HepG2 (cell line): ENCODE data around the gene SLC7A10. TPM values are rescaled to one million over a fixed set of nuclear protein-coding genes. Genes with fewer than 3 reads are reported as not detected.

ENCODE experiments used
- ATAC-seq: fragments of 200-7000 bp; cut with Tn5 transposase; 3 replicates; pipeline ENCODE4 v1.9.1; 2020; ENCODE audit warnings: mild to moderate bottlenecking, moderate library complexity
- BruUV-seq: library from RNA; stranded (reverse); fragments of 400-500 nt; replicated peaks from 2 replicates; lab custom pipeline; 2021; lab: Mats Ljungman, UMichigan
- CTCF ChIA-PET: fragments of 300-600 bp; formaldehyde crosslinking; extraction: SDS; loops from one replicate; lab custom pipeline; 2021; ENCODE audit warnings: low total read pairs, inconsistent platforms, low intra/inter-chr PET ratio; lab: Yijun Ruan, JAX
- POLR2A ChIA-PET: fragments of 350-600 bp; sonication (Branson Sonifier 250); formaldehyde crosslinking; loops from one replicate; lab custom pipeline; 2020; ENCODE audit warnings: antibody characterized with exemption, inconsistent platforms; lab: Yijun Ruan, JAX
- DNase-seq: peaks from one replicate; pipeline ENCODE4 v3.0.0-alpha.2; 2015; ENCODE audit warnings: low spot score
- FAIRE-seq: peaks from 3 replicates; lab custom pipeline; 2011; peaks lifted over from hg19 to GRCh38; lab: Jason Lieb, UNC
- H2AFZ ChIP-seq: one replicate; pipeline ENCODE4 v1.6.1; 2011; ENCODE audit warnings: low read length, inconsistent platforms
- H3K27ac ChIP-seq: fragments of 300-600 bp; 3 replicates; pipeline ENCODE4 v1.8.0; 2011; ENCODE audit warnings: mixed run types, mild to moderate bottlenecking, mixed read lengths, low read length, inconsistent platforms; ENCODE audit not compliant: insufficient read depth; ENCODE audit errors: extremely low read length
- H3K27me3 ChIP-seq, 2 experiments: fragments of 200-600 bp in 1 of 2; 2 replicates in 1 of 2; 3 replicates in 1 of 2; pipeline versions ENCODE4 v1.6.0 to v1.8.0; 2011; ENCODE audit warnings: low read length in 2 of 2, mild to moderate bottlenecking in 2 of 2, moderate library complexity in 2 of 2, inconsistent platforms in 1 of 2; ENCODE audit not compliant: insufficient read depth in 2 of 2, control insufficient read depth in 1 of 2
- H3K36me3 ChIP-seq, 2 experiments: fragments of 200-600 bp in 1 of 2; replicated peaks in 1 of 2; 2 replicates in 1 of 2; 3 replicates in 1 of 2; pipeline versions ENCODE4 v1.5.1 to v1.8.0; 2011; ENCODE audit warnings: low read length in 2 of 2, inconsistent platforms in 1 of 2; ENCODE audit not compliant: insufficient read depth in 2 of 2, control insufficient read depth in 1 of 2
- H3K4me1 ChIP-seq: 2 replicates; pipeline ENCODE4 v1.5.1; 2012; ENCODE audit warnings: low read length, inconsistent platforms; ENCODE audit not compliant: insufficient read depth
- H3K4me2 ChIP-seq: 2 replicates; pipeline ENCODE4 v1.6.0; 2011; ENCODE audit warnings: low read depth, low read length, inconsistent platforms
- H3K4me3 ChIP-seq, 3 experiments: fragments of 200-600 bp in 1 of 3; sonication (generic), shearing (Covaris generic) in 1 of 3; replicated peaks in 1 of 3; 2 replicates each; pipeline ENCODE4 v1.5.1; 2011 to 2016; ENCODE audit warnings: low read length in 3 of 3, inconsistent platforms in 2 of 3, low read depth in 2 of 3, mild to moderate bottlenecking in 2 of 3, control low read depth in 1 of 3, mixed read lengths in 1 of 3; ENCODE audit not compliant: insufficient read depth in 1 of 3
- H3K79me2 ChIP-seq: one replicate; pipeline ENCODE4 v1.6.1; 2011; ENCODE audit warnings: low read length, inconsistent platforms; ENCODE audit not compliant: insufficient read depth
- H3K9ac ChIP-seq: 2 replicates; pipeline ENCODE4 v1.6.0; 2011; ENCODE audit warnings: mild to moderate bottlenecking, low read depth, low read length, inconsistent platforms; ENCODE audit not compliant: insufficient read depth
- H3K9me3 ChIP-seq: 2 replicates; pipeline ENCODE4 v1.5.1; 2012; ENCODE audit warnings: mild to moderate bottlenecking, low read length
- H4K20me1 ChIP-seq: 2 replicates; pipeline ENCODE4 v1.6.0; 2011; ENCODE audit warnings: inconsistent platforms, mild to moderate bottlenecking, low read length, moderate library complexity; ENCODE audit not compliant: insufficient read depth
- EEA1 ChIP-seq: sonication (generic); formaldehyde crosslinking; IDR thresholded peaks from 2 replicates; pipeline ENCODE4 v1.5.1; 2020; ENCODE audit warnings: mild to moderate bottlenecking, missing genetic modification reagents, borderline replicate concordance
- NR3C1 ChIP-seq: sonication (generic); formaldehyde crosslinking; IDR thresholded peaks from 2 replicates; pipeline ENCODE4 v1.4.0; 2020; ENCODE audit warnings: missing genetic modification reagents
- PTBP1 ChIP-seq: fragments of 200-400 bp; formaldehyde crosslinking; IDR thresholded peaks from 2 replicates; pipeline ENCODE4 v1.6.1; 2018; ENCODE audit warnings: low read length, low read depth; ENCODE audit not compliant: poor library complexity, severe bottlenecking
- RBAK ChIP-seq: sonication (generic); formaldehyde crosslinking; IDR thresholded peaks from 2 replicates; pipeline ENCODE4 v1.5.1; 2020; ENCODE audit warnings: mild to moderate bottlenecking, missing genetic modification reagents
- RFXANK ChIP-seq: IDR thresholded peaks from 2 replicates; pipeline ENCODE4 v1.6.1; 2016
- ZNF317 ChIP-seq: sonication (generic); formaldehyde crosslinking; IDR thresholded peaks from 2 replicates; pipeline ENCODE4 v1.5.0; 2020; ENCODE audit warnings: mild to moderate bottlenecking, missing genetic modification reagents
- ZNF530 ChIP-seq: sonication (generic); formaldehyde crosslinking; IDR thresholded peaks from 2 replicates; pipeline ENCODE4 v1.5.0; 2020; ENCODE audit warnings: low read depth, mild to moderate bottlenecking, missing genetic modification reagents
- ZNF577 ChIP-seq: sonication (generic); formaldehyde crosslinking; IDR thresholded peaks from 2 replicates; pipeline ENCODE4 v1.4.0; 2020; ENCODE audit warnings: mild to moderate bottlenecking, low read depth, missing genetic modification reagents, borderline replicate concordance
- WGBS: methylation state at CpG from one replicate; pipeline ENCODE4 v1.1.6; 2017; ENCODE audit warnings: low lambda C conversion rate; 5-methylcytosine and 5-hydroxymethylcytosine counted together
- in situ Hi-C: cut with HindIII; loops from 2 replicates; pipeline ENCODE4 v1.10.0; 2017; ENCODE audit warnings: low pct_unique_long_range_greater_than_20kb; ENCODE audit not compliant: extremely low pct_ligation_motif_present
- intact Hi-C: fragments of 100-400 bp; cut with micrococcal nuclease; formaldehyde crosslinking; loops from one replicate; pipeline ENCODE4 v1.10.0; 2022; ENCODE audit not compliant: unreplicated experiment
- polyA plus RNA-seq, 8 experiments: library from polyadenylated mRNA; depleted of rRNA in 3 of 8; stranded (reverse) in 7 of 8; unstranded in 1 of 8; fragments of >200 nt; fragmentation: Illumina TruSeq in 4 of 8; extraction: Trizol in 4 of 8; gene quantifications; 2 replicates each; pipeline versions ENCODE4 v1.2.1 to v1.2.3, GENCODE V29; 2011 to 2016; ENCODE audit warnings: low read depth in 4 of 8, missing spikeins in 1 of 8, mixed read lengths in 1 of 8; ENCODE audit not compliant: insufficient read depth in 1 of 8
- total RNA-seq, 5 experiments: library from RNA; depleted of rRNA; stranded (reverse); fragments of >200 nt; fragmentation: Illumina TruSeq; extraction: Trizol; gene quantifications; 2 replicates each; pipeline ENCODE4 v1.2.3, GENCODE V29; 2016; ENCODE audit warnings: low read depth in 1 of 5
- TF ChIP-seq, protein P1 (sequence below): sonication (generic); formaldehyde crosslinking; IDR thresholded peaks from 2 replicates; pipeline ENCODE4 v1.9.0; 2021; ENCODE audit warnings: mild to moderate bottlenecking, missing genetic modification reagents
- TF ChIP-seq, protein P2 (sequence below): sonication (generic); formaldehyde crosslinking; IDR thresholded peaks from 2 replicates; pipeline ENCODE4 v1.5.1; 2020; ENCODE audit warnings: mild to moderate bottlenecking, missing genetic modification reagents, moderate library complexity
- TF ChIP-seq, protein P3 (sequence below): sonication (generic); formaldehyde crosslinking; IDR thresholded peaks from 2 replicates; pipeline ENCODE4 v1.5.0; 2020; ENCODE audit warnings: missing genetic modification reagents

Gene SLC7A10
- total and polyA plus RNA-seq, 2 of the 13 experiments (the other 11 are each of a cell fraction or from before 2014, with no cell fraction given), result 1.1 to 2.2 TPM

DNA sequence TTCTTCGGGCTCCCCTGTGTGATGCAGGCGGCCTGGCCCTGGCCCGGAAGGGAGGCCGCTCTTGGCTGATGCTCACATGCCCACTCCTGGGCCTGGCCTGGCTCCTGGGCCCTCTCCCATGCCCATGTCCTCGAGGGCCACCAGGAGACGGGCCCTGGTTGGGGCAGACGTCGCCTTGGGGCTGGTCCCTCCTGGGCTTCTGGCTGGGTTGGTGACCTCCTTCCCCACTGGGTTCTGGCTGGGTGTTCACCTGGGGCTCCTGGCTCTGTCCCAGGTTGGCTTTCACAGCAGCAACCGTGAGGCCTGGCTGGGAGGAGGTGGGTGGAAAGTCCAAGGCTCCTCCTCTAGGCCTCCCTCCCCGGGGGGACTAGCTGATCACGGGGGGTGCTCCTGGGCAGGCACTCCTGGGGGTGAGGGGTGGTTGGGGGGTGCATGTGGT lies 15.5 kb upstream of the SLC7A10 start:
- ATAC-seq, result peak; percentile 77
- Histone ChIP-seq H3K4me2 (peak overlapping the region; percentile 84), H3K4me1 (peaks cover 44% of the 10 kb centered on the region), H3K9ac (peak overlapping the region; percentile 57; the same call in 1 of the 2 replicates), H3K79me2 (no peaks in the 10 kb centered on the region), H3K9me3 (peaks cover 6% of the 10 kb centered on the region; the same call in 1 of the 2 replicates), H3K36me3 (no peaks in the 10 kb centered on the region), H4K20me1 (no peaks in the 10 kb centered on the region), H2AFZ (no peak overlapping the region), H3K4me3 (peak overlapping the region in 2 of 3 experiments; percentile 39 to 67; a peak in 5 of 6 replicates), H3K27me3 (no peaks in the 10 kb centered on the region), H3K27ac (peak overlapping the region; percentile 49)
- BruUV-seq, result no TSS peak
- POLR2A ChIA-PET, result interaction anchor here (0.6 to 2.0 kb wide), 3 partner anchors 153 to 165 kb away, joined by 6 to 7 read pairs (median 7); no protein-coding TSS in a partner anchor
- FAIRE-seq, result peak; percentile 71
- CTCF ChIA-PET, result interaction anchor here (0.7 to 2.0 kb wide), 4 partner anchors 61 to 166 kb away, joined by 3 to 12 read pairs (median 4); partner anchors contain the start of gene CEBPA
- intact Hi-C loops (loop anchor here (1.0 to 5.0 kb wide), 2 partner anchors 162 to 526 kb away; no protein-coding TSS in a partner anchor), in situ Hi-C loops (no loop called here)
- 0% methylated on average over 3 of the region's 11 CpGs for WGBS
- peak; percentile 29 for DNase-seq
- TF ChIP-seq, protein P1, sequence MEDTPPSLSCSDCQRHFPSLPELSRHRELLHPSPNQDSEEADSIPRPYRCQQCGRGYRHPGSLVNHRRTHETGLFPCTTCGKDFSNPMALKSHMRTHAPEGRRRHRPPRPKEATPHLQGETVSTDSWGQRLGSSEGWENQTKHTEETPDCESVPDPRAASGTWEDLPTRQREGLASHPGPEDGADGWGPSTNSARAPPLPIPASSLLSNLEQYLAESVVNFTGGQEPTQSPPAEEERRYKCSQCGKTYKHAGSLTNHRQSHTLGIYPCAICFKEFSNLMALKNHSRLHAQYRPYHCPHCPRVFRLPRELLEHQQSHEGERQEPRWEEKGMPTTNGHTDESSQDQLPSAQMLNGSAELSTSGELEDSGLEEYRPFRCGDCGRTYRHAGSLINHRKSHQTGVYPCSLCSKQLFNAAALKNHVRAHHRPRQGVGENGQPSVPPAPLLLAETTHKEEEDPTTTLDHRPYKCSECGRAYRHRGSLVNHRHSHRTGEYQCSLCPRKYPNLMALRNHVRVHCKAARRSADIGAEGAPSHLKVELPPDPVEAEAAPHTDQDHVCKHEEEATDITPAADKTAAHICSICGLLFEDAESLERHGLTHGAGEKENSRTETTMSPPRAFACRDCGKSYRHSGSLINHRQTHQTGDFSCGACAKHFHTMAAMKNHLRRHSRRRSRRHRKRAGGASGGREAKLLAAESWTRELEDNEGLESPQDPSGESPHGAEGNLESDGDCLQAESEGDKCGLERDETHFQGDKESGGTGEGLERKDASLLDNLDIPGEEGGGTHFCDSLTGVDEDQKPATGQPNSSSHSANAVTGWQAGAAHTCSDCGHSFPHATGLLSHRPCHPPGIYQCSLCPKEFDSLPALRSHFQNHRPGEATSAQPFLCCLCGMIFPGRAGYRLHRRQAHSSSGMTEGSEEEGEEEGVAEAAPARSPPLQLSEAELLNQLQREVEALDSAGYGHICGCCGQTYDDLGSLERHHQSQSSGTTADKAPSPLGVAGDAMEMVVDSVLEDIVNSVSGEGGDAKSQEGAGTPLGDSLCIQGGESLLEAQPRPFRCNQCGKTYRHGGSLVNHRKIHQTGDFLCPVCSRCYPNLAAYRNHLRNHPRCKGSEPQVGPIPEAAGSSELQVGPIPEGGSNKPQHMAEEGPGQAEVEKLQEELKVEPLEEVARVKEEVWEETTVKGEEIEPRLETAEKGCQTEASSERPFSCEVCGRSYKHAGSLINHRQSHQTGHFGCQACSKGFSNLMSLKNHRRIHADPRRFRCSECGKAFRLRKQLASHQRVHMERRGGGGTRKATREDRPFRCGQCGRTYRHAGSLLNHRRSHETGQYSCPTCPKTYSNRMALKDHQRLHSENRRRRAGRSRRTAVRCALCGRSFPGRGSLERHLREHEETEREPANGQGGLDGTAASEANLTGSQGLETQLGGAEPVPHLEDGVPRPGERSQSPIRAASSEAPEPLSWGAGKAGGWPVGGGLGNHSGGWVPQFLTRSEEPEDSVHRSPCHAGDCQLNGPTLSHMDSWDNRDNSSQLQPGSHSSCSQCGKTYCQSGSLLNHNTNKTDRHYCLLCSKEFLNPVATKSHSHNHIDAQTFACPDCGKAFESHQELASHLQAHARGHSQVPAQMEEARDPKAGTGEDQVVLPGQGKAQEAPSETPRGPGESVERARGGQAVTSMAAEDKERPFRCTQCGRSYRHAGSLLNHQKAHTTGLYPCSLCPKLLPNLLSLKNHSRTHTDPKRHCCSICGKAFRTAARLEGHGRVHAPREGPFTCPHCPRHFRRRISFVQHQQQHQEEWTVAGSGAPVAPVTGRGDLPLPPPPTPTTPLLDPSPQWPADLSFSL (CRISPR knock-in tag), result 0 out of 2 replicates have a peak, but pooled peaks have one; percentile 31
- TF ChIP-seq ZNF577 (no peak), RBAK (CRISPR knock-in tag) (no peak), PTBP1 (no peak), RFXANK (CRISPR knock-in tag) (no peak), ZNF317 (CRISPR knock-in tag) (no peak), NR3C1 (CRISPR knock-in tag) (no peak), EEA1 (CRISPR knock-in tag) (no peak), ZNF530 (CRISPR knock-in tag) (no peak)
- TF ChIP-seq, protein P2, sequence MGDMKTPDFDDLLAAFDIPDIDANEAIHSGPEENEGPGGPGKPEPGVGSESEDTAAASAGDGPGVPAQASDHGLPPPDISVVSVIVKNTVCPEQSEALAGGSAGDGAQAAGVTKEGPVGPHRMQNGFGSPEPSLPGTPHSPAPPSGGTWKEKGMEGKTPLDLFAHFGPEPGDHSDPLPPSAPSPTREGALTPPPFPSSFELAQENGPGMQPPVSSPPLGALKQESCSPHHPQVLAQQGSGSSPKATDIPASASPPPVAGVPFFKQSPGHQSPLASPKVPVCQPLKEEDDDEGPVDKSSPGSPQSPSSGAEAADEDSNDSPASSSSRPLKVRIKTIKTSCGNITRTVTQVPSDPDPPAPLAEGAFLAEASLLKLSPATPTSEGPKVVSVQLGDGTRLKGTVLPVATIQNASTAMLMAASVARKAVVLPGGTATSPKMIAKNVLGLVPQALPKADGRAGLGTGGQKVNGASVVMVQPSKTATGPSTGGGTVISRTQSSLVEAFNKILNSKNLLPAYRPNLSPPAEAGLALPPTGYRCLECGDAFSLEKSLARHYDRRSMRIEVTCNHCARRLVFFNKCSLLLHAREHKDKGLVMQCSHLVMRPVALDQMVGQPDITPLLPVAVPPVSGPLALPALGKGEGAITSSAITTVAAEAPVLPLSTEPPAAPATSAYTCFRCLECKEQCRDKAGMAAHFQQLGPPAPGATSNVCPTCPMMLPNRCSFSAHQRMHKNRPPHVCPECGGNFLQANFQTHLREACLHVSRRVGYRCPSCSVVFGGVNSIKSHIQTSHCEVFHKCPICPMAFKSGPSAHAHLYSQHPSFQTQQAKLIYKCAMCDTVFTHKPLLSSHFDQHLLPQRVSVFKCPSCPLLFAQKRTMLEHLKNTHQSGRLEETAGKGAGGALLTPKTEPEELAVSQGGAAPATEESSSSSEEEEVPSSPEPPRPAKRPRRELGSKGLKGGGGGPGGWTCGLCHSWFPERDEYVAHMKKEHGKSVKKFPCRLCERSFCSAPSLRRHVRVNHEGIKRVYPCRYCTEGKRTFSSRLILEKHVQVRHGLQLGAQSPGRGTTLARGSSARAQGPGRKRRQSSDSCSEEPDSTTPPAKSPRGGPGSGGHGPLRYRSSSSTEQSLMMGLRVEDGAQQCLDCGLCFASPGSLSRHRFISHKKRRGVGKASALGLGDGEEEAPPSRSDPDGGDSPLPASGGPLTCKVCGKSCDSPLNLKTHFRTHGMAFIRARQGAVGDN, result peak; percentile 97
- TF ChIP-seq, protein P3, sequence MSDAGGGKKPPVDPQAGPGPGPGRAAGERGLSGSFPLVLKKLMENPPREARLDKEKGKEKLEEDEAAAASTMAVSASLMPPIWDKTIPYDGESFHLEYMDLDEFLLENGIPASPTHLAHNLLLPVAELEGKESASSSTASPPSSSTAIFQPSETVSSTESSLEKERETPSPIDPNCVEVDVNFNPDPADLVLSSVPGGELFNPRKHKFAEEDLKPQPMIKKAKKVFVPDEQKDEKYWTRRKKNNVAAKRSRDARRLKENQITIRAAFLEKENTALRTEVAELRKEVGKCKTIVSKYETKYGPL (CRISPR knock-in tag), result no peak
